ENCODE data around the gene MEX3A.
"Not testable (repeated sequence)": the region's sequence is repeated elsewhere in the genome, so short reads cannot be mapped to it uniquely, and the experiment has no call there.

Gene MEX3A

GRCh38 chr1:156118177-156118868 lies 36.1 kb upstream of the MEX3A start:
- Histone ChIP-seq H3K79me2 (ENCODE audit: low read length) (no peaks in the 10 kb centered on the region), H3K9me3 (replicated peaks; ENCODE audit: insufficient read depth, low read length) (no peaks in the 10 kb centered on the region), H3K9ac (ENCODE audit: low read length) (no peak overlapping the region), H3K27ac (ENCODE audit: low read length) (no peak overlapping the region), H4K20me1 (ENCODE audit: insufficient read depth, low read length) (no peaks in the 10 kb centered on the region), H3K27me3 (replicated peaks; ENCODE audit: insufficient read depth, low read length) (peaks cover 5% of the 10 kb centered on the region; the same call in 1 of the 2 replicates), H3F3A (ENCODE audit: insufficient read depth, low read length) (no peaks in the 10 kb centered on the region), H2AFZ (ENCODE audit: low read length) (no peak overlapping the region), H3K4me1 (ENCODE audit: low read length) (peaks cover 20% of the 10 kb centered on the region), H3K36me3 (replicated peaks; ENCODE audit: insufficient read depth, low read length) (no peaks in the 10 kb centered on the region), H3K4me3 (ENCODE audit: low read length) (no peak overlapping the region), H3K9me2 (replicated peaks; ENCODE audit: insufficient read depth, low read length) (no peaks in the 10 kb centered on the region), H3K4me2 (ENCODE audit: low read depth, low read length) (no peak overlapping the region)
- DNase-seq: no peak
- TF ChIP-seq EZH2phosphoT487 (IDR thresholded peaks at IDR 0.05; ENCODE audit: low read length) (no peak), EZH2 (optimal IDR thresholded peaks at IDR 0.05; ENCODE audit: low read depth, low read length) (no peak), CTCF (IDR thresholded peaks at IDR 0.05; ENCODE audit: low read length) (no peak)

DNA sequence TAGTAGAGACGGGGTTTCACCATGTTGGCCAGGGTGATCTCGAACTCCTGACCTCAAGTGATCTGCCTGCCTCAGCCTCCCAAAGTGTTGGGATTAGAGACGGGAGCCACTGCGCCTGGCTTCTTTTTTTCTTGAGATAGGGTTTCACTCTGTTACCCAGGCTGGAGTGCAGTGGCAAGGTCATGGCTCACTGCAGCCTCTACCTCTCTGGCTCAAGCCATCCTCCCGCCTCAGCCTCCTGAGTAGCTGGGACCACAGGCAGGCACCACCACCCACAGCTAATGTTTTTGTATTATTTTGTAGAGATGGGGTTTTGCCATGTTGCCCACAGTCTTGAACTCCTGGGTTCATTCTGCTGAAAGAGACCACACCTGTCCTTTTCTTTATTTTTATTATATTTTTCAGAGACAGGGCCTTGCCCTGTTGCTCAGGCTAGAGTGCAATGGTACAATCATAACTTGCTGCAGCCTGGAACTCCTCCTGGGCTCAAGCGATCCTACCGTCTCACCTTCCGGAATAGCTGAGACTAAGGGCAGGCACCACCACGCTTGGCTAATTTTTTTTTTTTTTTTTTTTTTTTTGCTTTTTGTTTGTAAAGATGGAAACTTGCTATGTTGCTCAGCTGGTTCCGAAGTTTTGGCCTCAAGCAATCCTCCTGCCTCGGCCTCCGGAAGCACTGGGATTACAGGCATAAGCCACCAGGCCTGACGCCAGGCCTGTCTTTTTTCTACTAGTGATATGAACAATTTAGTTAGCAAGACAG lies 35.3 kb upstream of the MEX3A start:
- Histone ChIP-seq H3K4me1 (ENCODE audit: low read length) (peaks cover 14% of the 10 kb centered on the region), H3K27ac (ENCODE audit: low read length) (no peak overlapping the region), H4K20me1 (ENCODE audit: insufficient read depth, low read length) (no peaks in the 10 kb centered on the region), H3K9me2 (replicated peaks; ENCODE audit: insufficient read depth, low read length) (no peaks in the 10 kb centered on the region), H3K9me3 (replicated peaks; ENCODE audit: insufficient read depth, low read length) (no peaks in the 10 kb centered on the region), H3K9ac (ENCODE audit: low read length) (no peak overlapping the region), H3K27me3 (replicated peaks; ENCODE audit: insufficient read depth, low read length) (peaks cover 5% of the 10 kb centered on the region; the same call in 1 of the 2 replicates), H3F3A (ENCODE audit: insufficient read depth, low read length) (no peaks in the 10 kb centered on the region), H3K4me3 (ENCODE audit: low read length) (no peak overlapping the region), H2AFZ (ENCODE audit: low read length) (no peak overlapping the region), H3K4me2 (ENCODE audit: low read depth, low read length) (no peak overlapping the region), H3K36me3 (replicated peaks; ENCODE audit: insufficient read depth, low read length) (no peaks in the 10 kb centered on the region), H3K79me2 (ENCODE audit: low read length) (no peaks in the 10 kb centered on the region)
- TF ChIP-seq CTCF (IDR thresholded peaks at IDR 0.05; ENCODE audit: low read length) (no peak), EZH2phosphoT487 (IDR thresholded peaks at IDR 0.05; ENCODE audit: low read length) (no peak), EZH2 (optimal IDR thresholded peaks at IDR 0.05; ENCODE audit: low read depth, low read length) (no peak)
- DNase-seq: no peak

GRCh38 chr1:156116731-156117130 lies 34.5 kb upstream of the MEX3A start:
- not testable (repeated sequence) for H4K20me1 ChIP-seq (ENCODE audit: insufficient read depth, low read length); H3K9me2 ChIP-seq (replicated peaks; ENCODE audit: insufficient read depth, low read length); H3F3A ChIP-seq (ENCODE audit: insufficient read depth, low read length); H3K4me3 ChIP-seq (ENCODE audit: low read length); H3K9me3 ChIP-seq (replicated peaks; ENCODE audit: insufficient read depth, low read length); H3K4me2 ChIP-seq (ENCODE audit: low read depth, low read length); H3K36me3 ChIP-seq (replicated peaks; ENCODE audit: insufficient read depth, low read length); H3K27ac ChIP-seq (ENCODE audit: low read length); H3K79me2 ChIP-seq (ENCODE audit: low read length); H3K27me3 ChIP-seq (replicated peaks; ENCODE audit: insufficient read depth, low read length); H2AFZ ChIP-seq (ENCODE audit: low read length); DNase-seq; H3K9ac ChIP-seq (ENCODE audit: low read length)
- peaks cover 14% of the 10 kb centered on the region for H3K4me1 ChIP-seq (ENCODE audit: low read length)

All from MM.1S (cell line).